Effector memory CD8-positive, alpha-beta T cell (primary cell): Measurements from ENCODE around the gene REPS1.
A peak's percentile ranks its signal among the peaks of the same experiment; 100 is the strongest.
"Not testable (repeated sequence)": the region's sequence is repeated elsewhere in the genome, so short reads cannot be mapped to it uniquely, and the experiment has no call there.

Source experiments
- ATAC-seq: fragments of 150-1000 bp; cut with Tn5 transposase; replicated peaks from 2 replicates; pipeline ENCODE4 v1.10.0; 2021; ENCODE audit warnings: mild to moderate bottlenecking, moderate library complexity
- DNase-seq, 3 experiments: peaks; one replicate each; pipeline ENCODE4 v3.0.0; 2021
- H3K27ac Mint-ChIP-seq, 2 donors: one replicate each; pipeline ENCODE4 v1.8.0; 2022; ENCODE audit warnings: mild to moderate bottlenecking in 2 of 2, mixed read lengths in 2 of 2, moderate library complexity in 2 of 2
- H3K27me3 Mint-ChIP-seq, 2 donors: one replicate each; pipeline ENCODE4 v1.8.0; 2022; ENCODE audit warnings: mixed read lengths in 2 of 2
- H3K36me3 Mint-ChIP-seq: one replicate; pipeline ENCODE4 v1.8.0; 2022; ENCODE audit warnings: mild to moderate bottlenecking, moderate library complexity, mixed read lengths; ENCODE audit not compliant: insufficient read depth
- H3K4me1 Mint-ChIP-seq, 2 donors: one replicate each; pipeline ENCODE4 v1.8.0; 2022; ENCODE audit warnings: low read depth in 2 of 2, mixed read lengths in 2 of 2
- H3K4me3 Mint-ChIP-seq, 2 donors: one replicate each; pipeline ENCODE4 v1.8.0; 2022; ENCODE audit warnings: mild to moderate bottlenecking in 2 of 2, mixed read lengths in 2 of 2, moderate library complexity in 2 of 2
- H3K9me3 Mint-ChIP-seq, 2 donors: one replicate each; pipeline ENCODE4 v1.8.0; 2022; ENCODE audit warnings: mixed read lengths in 2 of 2
- total RNA-seq, 9 experiments: gene quantifications; one replicate each; lab custom pipeline; 2026; lab: John Stamatoyannopoulos, UW

REPS1 gene, protein sequence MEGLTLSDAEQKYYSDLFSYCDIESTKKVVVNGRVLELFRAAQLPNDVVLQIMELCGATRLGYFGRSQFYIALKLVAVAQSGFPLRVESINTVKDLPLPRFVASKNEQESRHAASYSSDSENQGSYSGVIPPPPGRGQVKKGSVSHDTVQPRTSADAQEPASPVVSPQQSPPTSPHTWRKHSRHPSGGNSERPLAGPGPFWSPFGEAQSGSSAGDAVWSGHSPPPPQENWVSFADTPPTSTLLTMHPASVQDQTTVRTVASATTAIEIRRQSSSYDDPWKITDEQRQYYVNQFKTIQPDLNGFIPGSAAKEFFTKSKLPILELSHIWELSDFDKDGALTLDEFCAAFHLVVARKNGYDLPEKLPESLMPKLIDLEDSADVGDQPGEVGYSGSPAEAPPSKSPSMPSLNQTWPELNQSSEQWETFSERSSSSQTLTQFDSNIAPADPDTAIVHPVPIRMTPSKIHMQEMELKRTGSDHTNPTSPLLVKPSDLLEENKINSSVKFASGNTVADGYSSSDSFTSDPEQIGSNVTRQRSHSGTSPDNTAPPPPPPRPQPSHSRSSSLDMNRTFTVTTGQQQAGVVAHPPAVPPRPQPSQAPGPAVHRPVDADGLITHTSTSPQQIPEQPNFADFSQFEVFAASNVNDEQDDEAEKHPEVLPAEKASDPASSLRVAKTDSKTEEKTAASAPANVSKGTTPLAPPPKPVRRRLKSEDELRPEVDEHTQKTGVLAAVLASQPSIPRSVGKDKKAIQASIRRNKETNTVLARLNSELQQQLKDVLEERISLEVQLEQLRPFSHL
- 72.6 to 106 (median 88.0) reads per million in 9 experiments for total RNA-seq

DNA sequence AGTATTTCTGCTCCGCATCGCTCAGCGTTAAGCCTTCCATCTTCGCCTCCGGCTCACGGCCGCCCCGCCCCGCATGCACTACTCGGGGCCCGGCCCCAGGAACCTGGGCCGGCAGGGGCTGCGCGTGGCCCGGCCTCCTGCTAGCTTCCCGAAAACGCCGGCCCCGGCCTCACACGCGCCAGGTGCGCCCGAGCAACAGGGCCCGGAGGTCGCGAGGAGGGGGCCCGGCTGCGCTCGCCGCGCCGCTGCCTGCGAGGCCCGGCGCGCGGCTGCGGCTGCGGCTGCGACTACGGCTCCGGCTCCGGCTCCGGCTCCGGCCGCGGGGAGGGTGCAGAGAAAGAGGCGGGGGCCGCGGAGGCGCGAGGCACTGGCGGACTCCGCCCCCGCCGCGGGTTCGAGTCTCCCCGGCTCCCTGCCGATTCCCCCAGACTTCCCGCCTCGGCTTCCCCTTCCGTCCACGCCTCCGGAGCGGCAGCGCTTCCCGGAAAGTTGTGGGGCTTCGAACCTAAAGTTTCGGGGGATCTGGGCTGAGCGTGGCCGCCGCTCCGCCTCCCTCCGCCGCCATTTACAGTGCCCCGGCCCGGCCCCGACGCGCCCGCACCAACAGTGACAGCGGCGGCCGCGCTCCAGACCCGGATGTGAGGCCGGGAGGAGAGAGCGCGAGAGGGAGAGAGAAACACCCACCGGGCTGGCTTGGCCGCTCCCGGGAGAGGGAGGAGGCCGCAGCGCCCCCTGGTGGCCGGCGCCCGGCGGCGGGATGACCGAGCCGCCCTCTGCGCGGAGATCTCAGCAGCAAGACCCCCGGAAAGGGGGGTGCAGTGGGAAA, at the start of gene REPS1:
Gene REPS1, minus strand, starts transcription at position 611 of the 826 bp plus-strand sequence. Its CDS starts 571 bp downstream, at position 40.
- peak; percentile 89 to 92 (median 91) for DNase-seq
- Mint-ChIP-seq H3K4me3 (peak within 1 kb of the TSS in 1 of 2 donors; percentile 90), H3K27me3 (peaks cover 0 to 10% of the 10 kb centered on the region in 2 donors), H3K36me3 (peaks cover 4% of the 10 kb centered on the region), H3K9me3 (no peaks in the 10 kb centered on the region), H3K4me1 (peaks cover 7 to 17% of the 10 kb centered on the region in 2 donors), H3K27ac (peak within 1 kb of the TSS; percentile 94 to 96)
- peak; percentile 88 for ATAC-seq

DNA sequence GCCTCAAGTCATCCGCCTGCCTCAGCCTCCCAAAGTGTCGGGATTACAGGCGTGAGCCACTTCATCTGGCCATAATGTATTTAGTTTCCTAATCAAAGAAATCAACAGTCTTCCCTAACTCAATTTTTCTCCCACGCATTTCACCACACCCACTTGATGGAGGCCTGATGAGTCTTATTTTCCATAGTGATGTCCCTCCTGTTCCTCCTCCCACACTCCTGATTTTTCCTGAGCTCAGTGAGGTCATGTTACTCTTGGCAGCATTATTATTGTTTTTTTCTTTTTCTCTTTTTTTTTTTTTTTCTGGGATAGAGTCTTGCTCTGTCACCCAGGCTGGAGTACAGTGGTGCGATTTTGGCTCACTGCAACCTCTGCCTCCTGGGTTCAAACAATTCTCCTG, 49.4 kb upstream of the REPS1 start:
- H3K27ac Mint-ChIP-seq = peak overlapping the region in 1 of 2 donors; percentile 38
- H3K36me3 Mint-ChIP-seq = peaks cover 63% of the 10 kb centered on the region

DNA sequence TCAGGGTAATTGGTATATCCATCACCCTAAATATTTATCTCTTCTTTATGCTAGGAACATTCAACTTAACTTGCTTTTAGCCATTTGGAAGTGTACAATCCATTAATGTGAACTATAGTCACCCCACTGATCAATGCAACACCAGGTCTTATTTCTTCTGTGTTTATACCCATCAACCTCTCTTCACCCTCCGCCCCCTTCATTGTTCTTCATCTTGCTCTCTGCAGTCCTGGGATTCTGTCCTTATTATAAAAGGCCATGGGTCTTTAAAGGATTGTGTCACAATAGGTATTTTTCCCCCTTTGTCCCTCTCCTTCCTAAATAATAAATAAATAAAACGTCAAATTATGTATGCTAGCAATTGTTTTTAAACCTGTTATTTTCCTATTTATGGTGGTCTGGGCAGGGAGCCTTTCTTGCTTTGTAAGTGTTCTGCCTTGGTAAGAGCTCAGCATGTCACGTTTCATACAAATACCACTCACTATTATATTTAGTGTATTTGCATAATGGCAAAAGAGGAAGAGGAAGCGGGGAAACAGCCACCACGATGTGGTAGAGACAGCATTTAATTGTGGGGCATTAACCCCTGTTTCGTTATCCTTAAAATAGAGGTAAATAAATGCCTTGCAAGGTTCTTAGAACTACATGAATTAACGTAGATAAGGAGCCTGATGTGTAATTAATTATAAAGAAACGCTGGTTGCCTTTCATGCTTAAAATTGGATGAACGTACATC, 42.3 kb upstream of the REPS1 start:
- no peak overlapping the region for H3K27ac Mint-ChIP-seq
- peak; percentile 8 to 16 (median 11) for DNase-seq
- no peaks in the 10 kb centered on the region for H3K27me3 Mint-ChIP-seq
- H3K36me3 Mint-ChIP-seq = peaks cover 27% of the 10 kb centered on the region
- no peaks in the 10 kb centered on the region for H3K9me3 Mint-ChIP-seq
- peaks cover 23 to 33% of the 10 kb centered on the region in 2 donors for H3K4me1 Mint-ChIP-seq
- peak; percentile 40 for ATAC-seq
- no peak overlapping the region for H3K4me3 Mint-ChIP-seq

More for the DNA sequence above, 49.4 kb upstream of the REPS1 start:
- no peak overlapping the region for H3K4me3 Mint-ChIP-seq
- ATAC-seq = no peak
- H3K4me1 Mint-ChIP-seq = peaks cover 24 to 36% of the 10 kb centered on the region in 2 donors
- no peak for DNase-seq
- H3K9me3 Mint-ChIP-seq = no peaks in the 10 kb centered on the region
- no peaks in the 10 kb centered on the region for H3K27me3 Mint-ChIP-seq

DNA sequence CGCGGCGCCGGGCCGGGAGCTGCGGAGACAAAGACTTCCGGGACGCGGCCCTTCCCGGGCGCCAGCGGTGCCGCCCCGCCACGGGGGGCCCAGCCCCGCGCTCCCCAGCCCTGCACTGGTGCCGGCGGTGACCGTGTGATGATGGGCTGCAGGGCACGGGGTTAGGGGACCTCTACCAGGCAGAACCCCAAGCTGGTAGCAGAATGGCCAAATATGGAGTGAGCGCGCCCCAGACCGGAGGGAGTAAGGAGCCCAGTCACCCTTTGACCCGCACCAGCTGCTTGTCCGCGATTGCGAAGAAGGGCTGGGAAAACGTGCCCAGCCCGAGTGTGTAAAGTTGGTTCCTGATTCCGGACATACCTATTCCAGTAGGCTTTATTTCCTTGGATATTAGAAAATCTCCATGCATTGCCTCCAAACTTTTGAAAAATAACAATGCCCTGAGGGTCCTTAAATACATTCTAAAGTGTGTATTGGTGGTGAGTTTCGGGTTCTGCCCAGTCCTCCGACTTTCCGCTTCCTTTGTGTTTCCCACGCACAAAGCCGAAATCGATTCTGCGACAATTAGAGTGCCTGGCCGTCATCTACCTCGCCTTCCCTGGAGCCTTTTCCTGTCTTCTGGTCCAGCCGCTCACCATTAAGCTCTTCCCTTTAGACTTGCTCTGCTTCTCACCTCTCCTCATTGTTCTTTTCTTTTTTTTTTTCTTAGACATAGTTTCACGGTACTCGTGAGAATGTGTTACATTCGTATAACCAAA, 41.6 kb upstream of the REPS1 start:
- Mint-ChIP-seq H3K4me3 (no peak overlapping the region), H3K9me3 (no peaks in the 10 kb centered on the region), H3K27me3 (no peaks in the 10 kb centered on the region), H3K4me1 (peaks cover 23 to 33% of the 10 kb centered on the region in 2 donors), H3K27ac (peak overlapping the region in 1 of 2 donors; percentile 94), H3K36me3 (peaks cover 19% of the 10 kb centered on the region)
- no peak for ATAC-seq
- DNase-seq = no peak

DNA sequence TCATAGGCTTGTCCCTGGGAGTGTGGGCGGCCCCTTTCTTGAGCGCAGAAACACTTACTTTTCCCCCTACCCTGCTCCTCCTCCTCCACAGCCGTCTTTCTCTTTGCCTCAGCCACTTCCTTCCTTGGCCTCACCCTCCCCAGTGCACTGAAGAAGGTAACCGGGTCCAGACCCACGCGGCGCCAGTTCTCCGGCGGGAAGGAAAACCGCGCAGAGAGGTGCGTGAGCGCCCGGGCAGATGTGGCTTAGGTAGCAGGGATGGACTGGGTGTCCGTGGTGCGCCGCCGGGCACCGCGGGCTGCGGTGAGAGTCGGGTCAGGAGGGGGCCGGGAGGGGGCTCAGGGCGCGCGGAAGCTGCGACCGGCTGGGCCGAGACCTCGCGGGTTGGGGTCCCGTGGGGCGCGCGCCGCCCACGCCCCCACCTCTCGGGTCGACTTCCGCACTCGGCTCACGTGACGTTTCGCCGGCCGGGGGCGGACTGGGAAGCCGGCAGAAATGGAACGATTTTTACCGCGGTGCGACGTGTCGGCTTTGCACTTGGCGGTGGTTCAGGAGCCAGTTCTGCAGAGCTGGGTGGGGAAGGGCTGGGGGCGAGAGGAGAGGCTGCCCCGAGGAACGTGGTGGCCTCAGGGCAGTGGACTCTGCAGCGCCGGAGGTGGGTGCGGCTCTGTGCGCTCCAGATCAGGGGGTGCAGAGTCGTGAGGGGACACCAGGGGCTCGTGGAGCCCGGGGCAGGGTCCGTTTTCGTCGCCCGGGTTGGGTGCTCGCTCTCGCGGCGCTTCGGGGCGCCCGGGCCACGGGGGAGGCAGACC, 40.8 kb upstream of the REPS1 start, which contains the start of gene ABRACL:
Gene ABRACL, plus strand, starts transcription at position 88 of the 812 bp plus-strand sequence. CDS start 5,416 bp downstream, outside the sequence.
- Mint-ChIP-seq H3K27ac (peak within 1 kb of the TSS; percentile 91 to 94), H3K4me3 (no peak within 1 kb of the TSS), H3K36me3 (peaks cover 13% of the 10 kb centered on the region), H3K9me3 (no peaks in the 10 kb centered on the region), H3K27me3 (no peaks in the 10 kb centered on the region), H3K4me1 (peaks cover 23 to 29% of the 10 kb centered on the region in 2 donors)
- ATAC-seq = peak; percentile 82
- peak; percentile 50 to 61 (median 54) for DNase-seq

DNA sequence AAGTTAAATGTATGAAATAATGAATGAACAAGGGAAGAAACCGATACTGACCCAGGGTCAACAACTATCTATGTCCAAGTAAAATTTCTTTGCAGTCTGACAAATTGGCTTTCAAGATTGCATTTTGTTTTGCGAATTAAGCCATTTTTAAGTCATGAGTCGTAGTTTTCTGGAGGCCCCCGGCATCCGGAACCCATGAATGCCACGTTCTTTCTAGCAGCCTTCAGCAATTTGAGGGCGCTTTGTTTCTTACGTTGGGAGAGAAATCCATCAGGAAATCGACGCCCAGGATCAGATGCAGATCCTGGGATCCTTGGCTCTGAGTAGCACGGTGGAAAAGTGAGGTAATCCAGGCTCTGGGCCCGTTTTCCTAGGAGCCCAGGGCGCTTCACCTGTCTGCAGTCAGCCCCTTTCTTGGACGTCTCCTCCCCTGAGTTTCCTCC, 40.2 kb upstream of the REPS1 start:
- no peaks in the 10 kb centered on the region for H3K27me3 Mint-ChIP-seq
- H3K4me3 Mint-ChIP-seq = no peak overlapping the region
- H3K4me1 Mint-ChIP-seq = peaks cover 17 to 23% of the 10 kb centered on the region in 2 donors
- peaks cover 10% of the 10 kb centered on the region for H3K36me3 Mint-ChIP-seq
- DNase-seq = no peak
- peak; percentile 7 for ATAC-seq
- H3K9me3 Mint-ChIP-seq = no peaks in the 10 kb centered on the region
- H3K27ac Mint-ChIP-seq = peak overlapping the region; percentile 91 to 94

DNA sequence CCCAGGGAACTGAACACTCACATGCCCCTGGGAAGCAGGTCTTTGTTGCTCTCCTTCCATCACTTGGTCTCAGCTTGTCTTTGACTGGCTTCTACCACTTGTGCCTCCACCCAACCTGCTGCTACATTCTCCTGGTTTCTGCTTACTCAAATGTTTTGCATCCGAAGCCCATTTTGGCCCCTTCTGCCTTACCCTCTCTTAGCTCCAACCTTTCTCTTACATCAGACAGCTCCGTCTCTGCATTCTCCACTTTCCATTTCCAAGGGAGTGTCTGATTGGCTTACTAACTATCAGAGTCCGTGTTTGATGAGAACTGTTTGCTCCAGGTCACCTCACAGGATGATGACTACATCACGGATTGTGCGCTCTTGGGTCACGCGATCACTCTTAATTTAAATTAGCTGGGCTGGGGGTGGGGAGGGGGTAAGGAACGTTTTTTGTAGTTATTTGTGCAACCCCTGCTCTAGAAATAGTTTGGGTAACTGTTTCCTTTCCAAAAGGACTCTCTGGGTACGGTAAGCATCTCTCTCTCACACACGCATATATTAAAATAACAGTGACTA, 39.6 kb upstream of the REPS1 start:
- no peaks in the 10 kb centered on the region for H3K27me3 Mint-ChIP-seq
- ATAC-seq (no peak), DNase-seq (no peak)
- peaks cover 14 to 19% of the 10 kb centered on the region in 2 donors for H3K4me1 Mint-ChIP-seq
- no peaks in the 10 kb centered on the region for H3K9me3 Mint-ChIP-seq
- H3K27ac Mint-ChIP-seq = peak overlapping the region; percentile 91 to 94
- peaks cover 10% of the 10 kb centered on the region for H3K36me3 Mint-ChIP-seq
- no peak overlapping the region for H3K4me3 Mint-ChIP-seq

DNA sequence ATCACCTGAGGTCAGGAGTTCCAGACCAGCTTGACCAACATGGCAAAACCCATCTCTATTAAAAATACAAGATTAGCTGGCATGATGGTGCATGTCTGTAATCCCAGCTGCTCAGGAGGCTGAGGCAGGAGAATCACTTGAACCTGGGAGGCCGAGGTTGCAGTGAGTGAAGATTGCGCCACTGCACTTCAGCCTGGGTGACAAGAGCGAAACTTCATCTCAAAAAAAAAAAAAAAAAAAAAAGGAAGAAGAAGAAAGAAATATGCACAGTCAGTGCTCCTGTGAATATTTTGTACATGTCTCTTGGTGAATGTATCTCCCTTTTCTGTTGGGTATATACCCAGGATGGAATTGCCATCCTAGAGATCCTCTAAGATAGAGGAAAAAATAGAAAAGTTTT, 37.4 kb upstream of the REPS1 start:
- H3K4me3 Mint-ChIP-seq, H3K27ac Mint-ChIP-seq, H3K36me3 Mint-ChIP-seq, H3K9me3 Mint-ChIP-seq, H3K27me3 Mint-ChIP-seq, ATAC-seq, DNase-seq: not testable (repeated sequence)
- peaks cover 12 to 16% of the 10 kb centered on the region in 2 donors for H3K4me1 Mint-ChIP-seq

DNA sequence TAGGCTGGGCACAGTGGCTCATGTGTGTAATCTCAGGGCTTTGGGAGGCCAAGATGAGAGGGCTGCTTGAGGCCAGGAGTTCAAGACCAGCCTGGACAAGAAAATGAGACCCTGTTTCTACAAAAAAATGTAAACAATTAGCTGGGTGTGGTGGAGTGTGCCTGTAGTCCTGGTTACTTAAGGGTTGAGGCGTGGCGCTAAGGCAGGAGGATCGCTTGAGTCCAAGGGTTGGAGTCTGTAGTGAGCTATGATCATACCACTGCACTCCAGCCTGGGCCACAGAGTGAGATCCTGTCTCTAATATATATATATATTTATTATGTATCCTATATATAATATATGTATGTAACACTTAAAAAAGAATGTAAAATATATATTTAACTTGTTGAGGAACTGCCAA, 32.6 kb upstream of the REPS1 start:
- no peak for DNase-seq
- ATAC-seq = no peak
- Mint-ChIP-seq H3K9me3 (no peaks in the 10 kb centered on the region), H3K27me3 (no peaks in the 10 kb centered on the region), H3K4me3 (no peak overlapping the region), H3K27ac (no peak overlapping the region), H3K4me1 (no peaks in the 10 kb centered on the region), H3K36me3 (no peaks in the 10 kb centered on the region)

DNA sequence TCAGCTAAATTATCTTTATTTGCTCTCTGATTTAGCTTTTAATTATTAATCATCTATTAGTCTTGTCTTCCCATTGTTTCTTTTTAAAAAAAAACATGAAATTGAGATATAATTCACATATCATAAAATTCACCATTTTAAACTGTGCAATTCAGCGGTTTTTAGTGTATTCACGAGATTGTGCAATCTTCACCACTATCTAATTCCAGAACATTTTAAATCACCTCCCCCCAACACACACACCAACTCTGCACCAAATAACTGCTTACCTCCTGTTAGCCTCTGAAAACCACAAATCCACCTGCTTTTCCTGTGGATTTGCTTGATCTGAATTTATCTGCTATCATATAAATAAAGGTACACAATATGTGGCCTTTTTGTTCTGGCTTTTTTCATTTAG, 31.7 kb upstream of the REPS1 start:
- H3K9me3 Mint-ChIP-seq = no peaks in the 10 kb centered on the region
- ATAC-seq = no peak
- peaks cover 0 to under 1% of the 10 kb centered on the region in 2 donors for H3K27me3 Mint-ChIP-seq
- no peaks in the 10 kb centered on the region for H3K36me3 Mint-ChIP-seq
- no peak overlapping the region for H3K4me3 Mint-ChIP-seq
- no peak for DNase-seq
- no peaks in the 10 kb centered on the region for H3K4me1 Mint-ChIP-seq
- no peak overlapping the region for H3K27ac Mint-ChIP-seq

DNA sequence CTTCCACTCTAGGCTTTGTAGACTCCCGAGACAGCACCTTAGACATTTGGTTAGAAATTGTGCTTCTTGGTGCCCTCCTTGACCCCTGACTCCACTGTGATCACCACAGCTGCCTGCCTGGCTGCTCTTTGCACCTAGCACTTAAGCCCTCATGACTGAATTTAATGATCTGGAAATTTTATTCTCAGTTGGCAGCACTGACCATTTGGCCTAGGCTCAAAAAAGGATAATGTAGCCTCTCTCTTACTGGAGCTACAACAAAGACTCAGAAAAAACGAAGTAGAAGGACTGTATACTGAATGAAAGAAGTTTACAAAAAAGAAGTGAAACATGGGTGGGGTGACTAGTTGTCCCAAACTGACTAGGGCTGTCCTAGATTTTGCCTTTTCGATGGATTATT, 29.2 kb upstream of the REPS1 start:
- DNase-seq = no peak
- no peaks in the 10 kb centered on the region for H3K36me3 Mint-ChIP-seq
- peaks cover 15 to 20% of the 10 kb centered on the region in 2 donors for H3K27me3 Mint-ChIP-seq
- H3K27ac Mint-ChIP-seq = no peak overlapping the region
- H3K9me3 Mint-ChIP-seq = no peaks in the 10 kb centered on the region
- H3K4me3 Mint-ChIP-seq = no peak overlapping the region
- no peak for ATAC-seq
- no peaks in the 10 kb centered on the region for H3K4me1 Mint-ChIP-seq
